Measurements from ENCODE around the gene EXOSC5. TPM values are rescaled to one million over a fixed set of nuclear protein-coding genes. Genes with fewer than 3 reads are reported as not detected.

EXOSC5 gene
- total and polyA plus RNA-seq, 2 donors (not counting 1 experiment from before 2014, with no cell fraction given), result 14.1 to 41.4 TPM

GRCh38 chr19:41434450-41434849 lies 37.3 kb upstream of the EXOSC5 start:
- ChIA-PET POLR2A (no interaction called here), CTCF (interaction anchor here (2.7 kb wide), 1 partner anchor 162 kb away, joined by 9 read pairs; no protein-coding TSS in a partner anchor)
- no peak for TF ChIP-seq EZH2 (IDR thresholded peaks at IDR 0.05; ENCODE audit: borderline replicate concordance, insufficient read depth, low read depth, low read length, poor library complexity, severe bottlenecking)
- Histone ChIP-seq H3K4me2 (replicated peaks; ENCODE audit: low read depth, low read length, poor library complexity, severe bottlenecking) (no peak overlapping the region), H3K9me3 (ENCODE audit: control extremely low read depth in 1 of 3, control insufficient read depth in 2 of 3, insufficient read depth in 1 of 3, low read length in 2 of 3) (no peaks in the 10 kb centered on the region), H3K27me3 (replicated peaks in 1 of 4; ENCODE audit: control extremely low read depth in 1 of 4, control insufficient read depth in 3 of 4, insufficient read depth in 4 of 4, low read length in 3 of 4) (no peaks in the 10 kb centered on the region), H3K36me3 (replicated peaks in 1 of 2; ENCODE audit: control extremely low read depth in 1 of 2, control insufficient read depth in 1 of 2, extremely low read depth in 1 of 2, insufficient read depth in 2 of 2, low read length in 1 of 2) (peaks cover 0 to 43% of the 10 kb centered on the region in 2 experiments), H3K4me3 (ENCODE audit: control extremely low read depth in 1 of 5, extremely low read depth in 1 of 5, insufficient read depth in 1 of 5, low read depth in 2 of 5, low read length in 4 of 5) (no peak overlapping the region), H4K20me1 (ENCODE audit: control insufficient read depth, insufficient read depth, low read length, poor library complexity, severe bottlenecking) (no peaks in the 10 kb centered on the region), H2AFZ (ENCODE audit: insufficient read depth, low read depth, low read length, poor library complexity, severe bottlenecking) (no peak overlapping the region), H3K9ac (ENCODE audit: low read length) (no peak overlapping the region), H3K4me1 (ENCODE audit: control insufficient read depth in 2 of 2, insufficient read depth in 2 of 2, low read length in 2 of 2) (peaks cover 6 to 8% of the 10 kb centered on the region in 2 donors), H3K27ac (ENCODE audit: low read length in 2 of 2) (no peak overlapping the region), H3K79me2 (ENCODE audit: control insufficient read depth, insufficient read depth, low read length) (peaks cover 6% of the 10 kb centered on the region)
- ATAC-seq (ENCODE audit: low read depth), result no peak
- intact Hi-C loops (cut with micrococcal nuclease), result no loop called here
- H3K4me1 Mint-ChIP-seq, result peaks cover 11% of the 10 kb centered on the region
- 88% methylated on average over 3 of the region's 5 CpGs for WGBS (ENCODE audit: insufficient coverage)
- no peak for DNase-seq
- H3K27ac Mint-ChIP-seq, result no peak overlapping the region
- H3K4me3 Mint-ChIP-seq, result no peak overlapping the region
- H3K9me3 Mint-ChIP-seq (ENCODE audit: insufficient read depth), result no peaks in the 10 kb centered on the region
- no peaks in the 10 kb centered on the region for H3K27me3 Mint-ChIP-seq

- ChIA-PET POLR2A (no interaction called here), CTCF (interaction anchor here (0.7 kb wide), 1 partner anchor 229 kb away, joined by 6 read pairs; no protein-coding TSS in a partner anchor)
- Mint-ChIP-seq H3K4me1 (peaks cover 9% of the 10 kb centered on the region), H3K4me3 (no peak overlapping the region), H3K27me3 (no peaks in the 10 kb centered on the region), H3K27ac (no peak overlapping the region), H3K9me3 (ENCODE audit: insufficient read depth) (no peaks in the 10 kb centered on the region)
- ATAC-seq (ENCODE audit: low read depth) (no peak), DNase-seq (no peak)
- H3K27me3 ChIP-seq (replicated peaks in 1 of 4; ENCODE audit: control extremely low read depth in 1 of 4, control insufficient read depth in 3 of 4, insufficient read depth in 4 of 4, low read length in 3 of 4), result no peaks in the 10 kb centered on the region
- H2AFZ ChIP-seq (ENCODE audit: insufficient read depth, low read depth, low read length, poor library complexity, severe bottlenecking), result no peak overlapping the region
- WGBS (ENCODE audit: insufficient coverage), result 98% methylated on average over 18 of the region's 18 CpGs
- H4K20me1 ChIP-seq (ENCODE audit: control insufficient read depth, insufficient read depth, low read length, poor library complexity, severe bottlenecking), result no peaks in the 10 kb centered on the region
- TF ChIP-seq, protein P1, sequence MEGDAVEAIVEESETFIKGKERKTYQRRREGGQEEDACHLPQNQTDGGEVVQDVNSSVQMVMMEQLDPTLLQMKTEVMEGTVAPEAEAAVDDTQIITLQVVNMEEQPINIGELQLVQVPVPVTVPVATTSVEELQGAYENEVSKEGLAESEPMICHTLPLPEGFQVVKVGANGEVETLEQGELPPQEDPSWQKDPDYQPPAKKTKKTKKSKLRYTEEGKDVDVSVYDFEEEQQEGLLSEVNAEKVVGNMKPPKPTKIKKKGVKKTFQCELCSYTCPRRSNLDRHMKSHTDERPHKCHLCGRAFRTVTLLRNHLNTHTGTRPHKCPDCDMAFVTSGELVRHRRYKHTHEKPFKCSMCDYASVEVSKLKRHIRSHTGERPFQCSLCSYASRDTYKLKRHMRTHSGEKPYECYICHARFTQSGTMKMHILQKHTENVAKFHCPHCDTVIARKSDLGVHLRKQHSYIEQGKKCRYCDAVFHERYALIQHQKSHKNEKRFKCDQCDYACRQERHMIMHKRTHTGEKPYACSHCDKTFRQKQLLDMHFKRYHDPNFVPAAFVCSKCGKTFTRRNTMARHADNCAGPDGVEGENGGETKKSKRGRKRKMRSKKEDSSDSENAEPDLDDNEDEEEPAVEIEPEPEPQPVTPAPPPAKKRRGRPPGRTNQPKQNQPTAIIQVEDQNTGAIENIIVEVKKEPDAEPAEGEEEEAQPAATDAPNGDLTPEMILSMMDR (IDR thresholded peaks at IDR 0.05), result no peak
- TF ChIP-seq EZH2 (IDR thresholded peaks at IDR 0.05; ENCODE audit: borderline replicate concordance, insufficient read depth, low read depth, low read length, poor library complexity, severe bottlenecking), result no peak
- H3K9ac ChIP-seq (ENCODE audit: low read length), result no peak overlapping the region
- no peak overlapping the region for H3K4me2 ChIP-seq (replicated peaks; ENCODE audit: low read depth, low read length, poor library complexity, severe bottlenecking)
- H3K4me3 ChIP-seq (ENCODE audit: control extremely low read depth in 1 of 5, extremely low read depth in 1 of 5, insufficient read depth in 1 of 5, low read depth in 2 of 5, low read length in 4 of 5), result no peak overlapping the region
- intact Hi-C loops (cut with micrococcal nuclease), result no loop called here
- H3K27ac ChIP-seq (ENCODE audit: low read length in 2 of 2), result no peak overlapping the region
- H3K79me2 ChIP-seq (ENCODE audit: control insufficient read depth, insufficient read depth, low read length), result no peaks in the 10 kb centered on the region
- H3K4me1 ChIP-seq (ENCODE audit: control insufficient read depth in 2 of 2, insufficient read depth in 2 of 2, low read length in 2 of 2), result peaks cover 4% of the 10 kb centered on the region in 2 donors
- H3K36me3 ChIP-seq (replicated peaks in 1 of 2; ENCODE audit: control extremely low read depth in 1 of 2, control insufficient read depth in 1 of 2, extremely low read depth in 1 of 2, insufficient read depth in 2 of 2, low read length in 1 of 2), result peaks cover 0 to 47% of the 10 kb centered on the region in 2 experiments
- H3K9me3 ChIP-seq (ENCODE audit: control extremely low read depth in 1 of 3, control insufficient read depth in 2 of 3, insufficient read depth in 1 of 3, low read length in 2 of 3), result no peaks in the 10 kb centered on the region
Observed at GRCh38 chr19:41433171-41433570, 36.0 kb upstream of the EXOSC5 start.
